ENCODE data around the gene RINT1.

GRCh38 chr7:105580022-105580740 lies 48.2 kb downstream of the RINT1 start:
- TF ChIP-seq RARB (CRISPR knock-in tag; IDR thresholded peaks at IDR 0.05) (no peak), ZFP30 (CRISPR knock-in tag; IDR thresholded peaks at IDR 0.05) (no peak), ZNF565 (CRISPR knock-in tag; conservative IDR thresholded peaks at IDR 0.05; ENCODE audit: low read depth) (no peak)
- TF ChIP-seq, protein P1, sequence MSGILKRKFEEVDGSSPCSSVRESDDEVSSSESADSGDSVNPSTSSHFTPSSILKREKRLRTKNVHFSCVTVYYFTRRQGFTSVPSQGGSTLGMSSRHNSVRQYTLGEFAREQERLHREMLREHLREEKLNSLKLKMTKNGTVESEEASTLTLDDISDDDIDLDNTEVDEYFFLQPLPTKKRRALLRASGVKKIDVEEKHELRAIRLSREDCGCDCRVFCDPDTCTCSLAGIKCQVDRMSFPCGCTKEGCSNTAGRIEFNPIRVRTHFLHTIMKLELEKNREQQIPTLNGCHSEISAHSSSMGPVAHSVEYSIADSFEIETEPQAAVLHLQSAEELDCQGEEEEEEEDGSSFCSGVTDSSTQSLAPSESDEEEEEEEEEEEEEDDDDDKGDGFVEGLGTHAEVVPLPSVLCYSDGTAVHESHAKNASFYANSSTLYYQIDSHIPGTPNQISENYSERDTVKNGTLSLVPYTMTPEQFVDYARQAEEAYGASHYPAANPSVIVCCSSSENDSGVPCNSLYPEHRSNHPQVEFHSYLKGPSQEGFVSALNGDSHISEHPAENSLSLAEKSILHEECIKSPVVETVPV (CRISPR knock-in tag; IDR thresholded peaks at IDR 0.05), result no peak

Measured in SK-N-SH treated with all-trans-retinoic acid at 6 μM for 48 hours (cell line).